NCI-H187 treated with DMSO at 0.1 percent for 48 hours (cell line): Measurements from ENCODE around the gene TBX22.
"Not testable (repeated sequence)": the region's sequence is repeated elsewhere in the genome, so short reads cannot be mapped to it uniquely, and the experiment has no call there.

Source experiments
- DNase-seq: peaks from one replicate; lab custom pipeline; 2025; lab: John Stamatoyannopoulos, UW

The TBX22 gene

DNA sequence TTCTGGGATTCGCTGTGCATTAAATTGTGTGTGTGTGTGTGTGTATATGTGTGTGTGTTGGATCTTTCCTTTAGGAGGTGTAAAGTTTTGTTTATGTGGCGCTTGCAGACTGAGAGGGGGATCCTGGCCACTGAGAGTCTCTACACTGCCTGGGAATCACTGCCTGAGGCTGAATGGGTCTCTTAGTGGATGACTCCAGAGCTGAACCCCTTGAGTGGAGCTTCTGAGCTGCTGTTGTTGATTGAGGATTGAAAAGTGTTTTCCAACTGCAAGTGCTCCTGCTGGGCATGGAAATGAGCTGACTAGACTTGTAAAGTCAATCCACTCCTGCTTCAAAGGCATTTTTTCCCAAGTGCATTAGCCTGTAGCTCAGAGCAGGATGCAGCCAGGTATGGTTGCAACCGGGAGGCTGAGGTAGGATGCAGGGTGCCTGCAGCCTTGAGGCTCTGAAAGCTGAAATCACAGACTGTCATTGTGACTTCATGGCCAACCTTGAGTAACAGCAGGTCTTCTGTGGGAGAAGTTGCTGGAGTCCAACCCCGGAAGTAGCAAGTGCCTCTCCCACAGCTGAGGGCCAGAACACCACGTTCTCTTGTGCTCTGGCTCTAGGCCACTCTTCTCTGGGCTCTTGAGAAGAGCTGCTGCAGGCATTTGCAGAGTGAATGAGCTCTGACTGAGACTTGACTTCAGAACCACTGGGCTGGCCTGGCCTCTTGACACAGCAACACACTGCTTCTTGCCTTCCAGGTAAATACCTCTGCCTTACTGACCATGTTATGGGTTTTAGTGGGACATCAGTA is at the start of gene TBX22:
TBX22 (plus strand) TSS at position 613 of the 800 bp plus-strand sequence. CDS start 7,517 bp downstream, outside the sequence.
- no peak for DNase-seq

- DNase-seq, result no peak
Observed at GRCh38 chrX:79975605-79976004, 38.9 kb upstream of the TBX22 start.

DNA sequence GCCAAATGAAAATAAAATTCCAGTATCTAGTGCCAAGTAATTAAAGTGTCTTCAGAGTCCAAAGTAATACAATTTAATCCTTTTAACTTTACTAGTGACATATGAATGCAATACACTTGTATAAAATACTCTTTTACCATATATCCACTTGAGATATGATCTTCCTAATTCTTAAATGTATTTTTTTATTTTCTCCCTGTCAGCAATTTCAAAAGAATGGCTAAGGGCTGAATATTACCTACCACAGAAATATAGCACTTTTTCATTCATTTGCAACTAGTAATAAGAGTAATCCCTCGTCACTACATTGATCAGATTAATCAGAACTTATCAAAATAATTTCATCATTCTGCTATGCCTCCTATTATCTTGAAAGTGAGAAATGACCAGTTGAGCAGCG is 10.1 kb upstream of the TBX22 start:
- no peak for DNase-seq

DNA sequence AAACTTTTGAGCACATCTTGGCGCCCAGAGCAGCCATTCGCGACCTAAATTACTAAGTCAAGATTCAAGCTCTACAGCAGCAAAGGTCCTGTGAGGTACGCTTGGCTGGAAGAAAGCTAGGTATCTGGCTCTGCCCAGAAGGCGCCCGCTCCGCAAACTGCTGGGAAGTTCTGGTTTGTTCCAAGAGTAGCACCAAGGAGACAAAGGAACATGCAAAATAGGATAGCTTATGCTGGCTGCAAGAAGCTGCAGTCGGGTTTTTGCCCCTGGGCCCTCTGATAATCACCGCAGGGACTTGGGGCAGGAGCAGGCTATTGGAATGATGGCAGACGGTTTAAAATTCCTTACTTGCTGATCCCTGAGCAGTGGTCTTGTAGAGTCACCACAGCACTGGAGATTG is 3.0 kb upstream of the TBX22 start:
- DNase-seq, result no peak

- DNase-seq, result no peak
Observed at GRCh38 chrX:80016182-80016581, 1.6 kb downstream of the TBX22 start.

GRCh38 chrX:80021621-80022020 is 7.1 kb downstream of the TBX22 start:
- no peak for DNase-seq

DNA sequence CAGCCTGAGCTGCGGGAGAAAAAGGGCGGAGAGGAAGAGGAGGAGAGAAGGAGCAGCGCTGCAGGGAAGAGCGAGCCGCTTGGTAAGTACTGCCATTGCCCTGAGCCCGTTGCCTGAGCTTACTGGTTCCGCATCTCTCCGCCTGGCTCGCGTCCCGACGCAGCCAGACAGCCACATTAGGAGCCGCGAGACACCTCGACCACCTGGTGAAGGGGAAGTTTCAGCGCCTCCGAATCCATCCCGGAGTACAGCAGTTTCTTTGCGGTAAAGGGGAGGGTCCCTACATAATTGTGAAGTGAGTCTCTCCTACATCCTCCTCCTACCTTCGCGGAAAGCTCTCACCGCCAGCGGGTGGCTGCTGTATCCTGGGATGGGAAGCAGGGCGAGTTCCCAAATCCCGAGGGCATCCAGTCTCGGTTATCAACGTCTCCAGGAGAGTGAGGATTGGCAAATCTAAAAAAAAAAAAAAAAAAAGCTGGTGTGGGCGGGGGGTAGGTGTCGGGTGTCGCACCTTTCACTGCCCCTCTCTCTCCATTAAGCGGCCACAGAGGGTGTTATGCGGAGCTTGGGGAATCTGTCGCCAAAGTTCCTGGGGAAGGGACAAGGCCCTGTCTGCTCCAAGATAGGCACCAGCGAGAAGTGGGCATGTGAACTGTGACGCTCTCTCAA is 7.9 kb downstream of the TBX22 start:
- DNase-seq, result no peak

GRCh38 chrX:80026116-80026515 is 11.6 kb downstream of the TBX22 start:
- no peak for DNase-seq

- not testable (repeated sequence) for DNase-seq
Observed at GRCh38 chrX:80066156-80066555, 51.6 kb downstream of the TBX22 start.

- not testable (repeated sequence) for DNase-seq
Observed at GRCh38 chrX:80075625-80076024, 61.1 kb downstream of the TBX22 start.
